Parathyroid adenoma (tissue), 2 donors: Measurements from ENCODE around the gene HMGB1.

Experiments
- H2AFZ ChIP-seq: fragments of 300-600 bp; sonication (generic); one replicate; pipeline ENCODE4 v1.7.0; 2017; ENCODE audit warnings: antibody characterized with exemption, mild to moderate bottlenecking
- H3K27ac ChIP-seq: fragments of 300-600 bp; sonication (generic); one replicate; pipeline ENCODE4 v1.7.0; 2017
- H3K27me3 ChIP-seq: fragments of 300-600 bp; sonication (generic); one replicate; pipeline ENCODE4 v1.7.0; 2017; ENCODE audit warnings: low read length; ENCODE audit not compliant: control insufficient read depth, insufficient read depth
- H3K36me3 ChIP-seq: fragments of 300-600 bp; sonication (generic); one replicate; pipeline ENCODE4 v1.7.0; 2017; ENCODE audit warnings: low read length; ENCODE audit not compliant: control insufficient read depth, insufficient read depth
- H3K4me1 ChIP-seq: fragments of 300-600 bp; sonication (generic); one replicate; pipeline ENCODE4 v1.7.0; 2017; ENCODE audit warnings: control low read depth
- H3K4me2 ChIP-seq: fragments of 300-600 bp; sonication (generic); one replicate; pipeline ENCODE4 v1.7.0; 2017; ENCODE audit warnings: low read length
- H3K4me3 ChIP-seq: fragments of 300-600 bp; sonication (generic); one replicate; pipeline ENCODE4 v1.7.0; 2017; ENCODE audit warnings: low read depth, low read length
- H3K79me2 ChIP-seq: fragments of 300-600 bp; sonication (generic); one replicate; pipeline ENCODE4 v1.7.0; 2017; ENCODE audit warnings: control low read depth
- H3K9ac ChIP-seq: fragments of 300-600 bp; sonication (generic); one replicate; pipeline ENCODE4 v1.7.0; 2017; ENCODE audit warnings: mild to moderate bottlenecking
- H3K9me3 ChIP-seq: fragments of 300-600 bp; sonication (generic); one replicate; pipeline ENCODE4 v1.7.0; 2017; ENCODE audit warnings: low read length; ENCODE audit not compliant: control insufficient read depth
- TF ChIP-seq, protein P1 (sequence below): fragments of 300-600 bp; sonication (generic); IDR thresholded peaks from one replicate; pipeline ENCODE4 v1.7.0; 2017; ENCODE audit warnings: antibody characterized with exemption, mild to moderate bottlenecking
- donor health status: primary hyperparathyroidism.

Gene HMGB1

DNA sequence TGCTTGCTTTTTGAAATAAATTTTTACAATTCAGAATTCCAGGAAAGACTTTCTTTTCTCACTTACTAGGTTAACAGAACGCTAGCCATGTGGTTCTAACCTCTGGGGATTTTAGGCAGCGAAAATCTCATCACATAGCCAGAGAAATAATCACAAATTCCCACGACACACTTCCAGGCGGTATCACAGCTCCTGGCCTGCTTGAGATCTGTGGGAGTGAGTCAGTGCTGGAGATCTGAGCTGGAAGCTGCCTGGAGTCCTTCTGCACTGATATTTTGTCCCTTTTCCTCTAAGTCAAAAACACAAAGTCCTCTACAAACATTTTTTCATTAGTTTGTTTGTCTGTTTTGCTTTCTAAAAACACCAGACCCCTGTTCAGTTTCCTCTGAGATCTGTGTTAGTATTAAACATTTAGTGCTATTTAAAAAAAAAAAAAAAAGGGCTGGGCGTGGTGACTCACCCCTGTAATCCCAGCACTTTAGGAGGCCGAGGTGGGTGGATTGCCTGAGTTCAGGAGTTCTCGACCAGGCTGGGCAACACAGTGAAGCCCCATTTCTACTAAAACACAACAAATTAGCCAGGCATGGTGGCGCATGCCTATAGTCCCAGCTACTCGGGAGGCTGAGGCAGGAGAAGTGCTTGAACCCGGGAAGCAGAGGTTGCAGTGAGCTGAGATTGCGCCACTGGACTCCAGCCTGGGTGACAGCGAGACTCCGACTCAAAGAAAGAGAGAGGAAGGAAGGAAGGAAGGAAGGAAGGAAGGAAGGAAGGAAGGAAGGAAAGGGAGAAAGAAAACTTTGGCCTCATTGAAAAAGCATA lies 55.6 kb downstream of the HMGB1 start:
- Histone ChIP-seq H3K4me3 (no peak overlapping the region), H3K36me3 (no peaks in the 10 kb centered on the region), H3K27me3 (no peaks in the 10 kb centered on the region), H3K4me1 (peaks cover 2% of the 10 kb centered on the region), H2AFZ (no peak overlapping the region), H3K27ac (no peak overlapping the region), H3K4me2 (no peak overlapping the region), H3K9ac (no peak overlapping the region), H3K79me2 (no peaks in the 10 kb centered on the region), H3K9me3 (peaks cover 2% of the 10 kb centered on the region)
- TF ChIP-seq, protein P1, sequence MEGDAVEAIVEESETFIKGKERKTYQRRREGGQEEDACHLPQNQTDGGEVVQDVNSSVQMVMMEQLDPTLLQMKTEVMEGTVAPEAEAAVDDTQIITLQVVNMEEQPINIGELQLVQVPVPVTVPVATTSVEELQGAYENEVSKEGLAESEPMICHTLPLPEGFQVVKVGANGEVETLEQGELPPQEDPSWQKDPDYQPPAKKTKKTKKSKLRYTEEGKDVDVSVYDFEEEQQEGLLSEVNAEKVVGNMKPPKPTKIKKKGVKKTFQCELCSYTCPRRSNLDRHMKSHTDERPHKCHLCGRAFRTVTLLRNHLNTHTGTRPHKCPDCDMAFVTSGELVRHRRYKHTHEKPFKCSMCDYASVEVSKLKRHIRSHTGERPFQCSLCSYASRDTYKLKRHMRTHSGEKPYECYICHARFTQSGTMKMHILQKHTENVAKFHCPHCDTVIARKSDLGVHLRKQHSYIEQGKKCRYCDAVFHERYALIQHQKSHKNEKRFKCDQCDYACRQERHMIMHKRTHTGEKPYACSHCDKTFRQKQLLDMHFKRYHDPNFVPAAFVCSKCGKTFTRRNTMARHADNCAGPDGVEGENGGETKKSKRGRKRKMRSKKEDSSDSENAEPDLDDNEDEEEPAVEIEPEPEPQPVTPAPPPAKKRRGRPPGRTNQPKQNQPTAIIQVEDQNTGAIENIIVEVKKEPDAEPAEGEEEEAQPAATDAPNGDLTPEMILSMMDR = no peak

DNA sequence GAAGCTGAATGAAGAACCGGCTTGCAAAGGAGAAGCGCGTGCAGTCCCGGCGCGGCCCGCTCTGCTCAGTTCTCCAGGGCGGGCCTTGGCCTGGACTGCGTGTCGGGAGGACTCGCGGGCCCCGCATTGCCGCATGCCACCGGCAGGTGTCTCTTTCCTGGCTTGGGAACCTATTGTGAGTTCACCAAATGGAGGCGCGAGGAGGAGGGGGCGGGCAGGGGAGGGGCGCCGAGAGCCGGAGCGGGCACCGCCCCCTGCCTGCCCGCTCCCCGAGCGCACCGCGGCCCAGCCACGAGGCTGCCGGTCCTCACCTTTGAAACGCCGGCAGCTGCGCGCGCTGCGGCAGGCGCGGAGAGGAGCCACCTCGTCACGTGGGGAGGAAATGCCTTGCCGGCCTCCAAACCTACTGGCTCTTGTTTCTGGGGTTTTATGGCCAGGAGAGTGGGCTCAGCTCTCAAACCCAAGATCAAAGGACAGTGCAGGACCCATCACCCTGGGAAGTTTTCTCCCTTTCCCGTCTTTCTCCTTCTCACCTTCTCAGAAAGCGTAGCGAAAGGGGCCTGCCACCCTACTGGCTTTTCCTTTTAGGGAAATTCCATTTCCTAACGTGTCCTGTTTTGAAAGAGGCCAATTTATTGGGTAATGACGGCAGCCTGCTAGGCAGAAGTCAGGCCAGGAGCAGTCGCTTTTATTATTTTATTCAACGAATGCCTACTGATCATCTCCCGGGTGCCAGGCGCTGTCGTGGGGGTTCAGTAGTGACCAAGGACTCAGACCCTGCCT lies 57.2 kb downstream of the HMGB1 start:
- Histone ChIP-seq H3K27ac (peak overlapping the region; percentile 56), H3K27me3 (no peaks in the 10 kb centered on the region), H3K9me3 (peaks cover 2% of the 10 kb centered on the region), H3K36me3 (no peaks in the 10 kb centered on the region), H3K4me1 (peaks cover 2% of the 10 kb centered on the region), H2AFZ (peak overlapping the region; percentile 89), H3K79me2 (no peaks in the 10 kb centered on the region), H3K9ac (no peak overlapping the region), H3K4me2 (peak overlapping the region; percentile 72), H3K4me3 (peak overlapping the region; percentile 37)
- TF ChIP-seq, protein P1 = peak; percentile 57

DNA sequence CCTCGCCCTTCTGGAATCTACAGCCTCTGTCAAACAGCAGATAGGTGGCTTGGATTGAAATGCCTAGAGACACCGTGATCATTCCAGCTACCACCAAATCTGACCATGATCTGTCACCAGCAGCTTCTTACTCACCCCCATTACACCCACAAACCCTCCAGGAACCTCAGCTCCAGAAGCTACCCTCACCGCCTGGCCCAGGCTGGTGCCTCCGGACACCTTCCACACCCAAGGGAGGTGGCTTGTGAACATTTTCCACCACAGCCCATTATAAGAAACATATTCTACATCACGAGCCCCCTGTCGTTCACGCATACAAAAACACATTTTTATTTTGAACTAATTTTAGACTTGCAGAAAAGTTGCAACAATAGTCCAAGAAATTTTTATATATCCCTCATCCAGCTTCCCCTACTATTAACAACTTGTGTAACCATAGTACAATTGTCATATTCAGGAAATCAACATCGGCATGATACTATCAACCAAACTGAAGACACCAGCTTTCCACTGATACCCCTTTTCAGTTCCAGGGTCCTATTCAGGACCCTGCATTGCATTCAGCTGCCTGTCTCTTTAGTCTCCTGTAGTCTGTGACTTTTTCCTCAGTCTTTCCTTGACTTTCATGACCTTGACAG lies 58.8 kb downstream of the HMGB1 start:
- TF ChIP-seq, protein P1 = no peak
- H3K4me3 ChIP-seq = no peak overlapping the region
- no peaks in the 10 kb centered on the region for H3K79me2 ChIP-seq
- H3K9me3 ChIP-seq = peaks cover 2% of the 10 kb centered on the region
- H3K27me3 ChIP-seq = no peaks in the 10 kb centered on the region
- no peak overlapping the region for H3K27ac ChIP-seq
- H3K4me2 ChIP-seq = no peak overlapping the region
- H2AFZ ChIP-seq = no peak overlapping the region
- no peak overlapping the region for H3K9ac ChIP-seq
- peaks cover 2% of the 10 kb centered on the region for H3K4me1 ChIP-seq
- H3K36me3 ChIP-seq = no peaks in the 10 kb centered on the region
